HG02852 (cell line): ENCODE measurements around the gene SERPIND1.
"Not testable (repeated sequence)": the region's sequence is repeated elsewhere in the genome, so short reads cannot be mapped to it uniquely, and the experiment has no call there.

Experiments
- ATAC-seq: cut with Tn5 transposase; IDR thresholded peaks from one replicate; pipeline ENCODE4 v1.9.1; 2021; ENCODE audit warnings: mild to moderate bottlenecking, moderate library complexity; ENCODE audit not compliant: unreplicated experiment

The SERPIND1 gene

GRCh38 chr22:20811171-20811570 is 37.3 kb downstream of the SERPIND1 start:
- no peak for ATAC-seq

- ATAC-seq = no peak
Measured at GRCh38 chr22:20811971-20812660, 38.2 kb downstream of the SERPIND1 start.

- ATAC-seq = no peak
Measured at GRCh38 chr22:20813056-20813455, 39.1 kb downstream of the SERPIND1 start.

- ATAC-seq = no peak
Measured at GRCh38 chr22:20814221-20814808, 40.4 kb downstream of the SERPIND1 start.

GRCh38 chr22:20815477-20816050 is 41.7 kb downstream of the SERPIND1 start:
- ATAC-seq = no peak

GRCh38 chr22:20816559-20816958 is 42.6 kb downstream of the SERPIND1 start:
- ATAC-seq = no peak

- ATAC-seq = no peak
Measured at GRCh38 chr22:20818471-20818870, 44.6 kb downstream of the SERPIND1 start.

- no peak for ATAC-seq
Measured at GRCh38 chr22:20819471-20819870, 45.6 kb downstream of the SERPIND1 start.

- ATAC-seq = not testable (repeated sequence)
Measured at GRCh38 chr22:20821717-20822239, 47.9 kb downstream of the SERPIND1 start.

- no peak for ATAC-seq
Measured at GRCh38 chr22:20822240-20822639, 48.3 kb downstream of the SERPIND1 start.

GRCh38 chr22:20823264-20823663 is 49.4 kb downstream of the SERPIND1 start:
- ATAC-seq = no peak

GRCh38 chr22:20825216-20825615 is 51.3 kb downstream of the SERPIND1 start:
- ATAC-seq = not testable (repeated sequence)

- no peak for ATAC-seq
Measured at GRCh38 chr22:20825624-20826023, 51.7 kb downstream of the SERPIND1 start.

- ATAC-seq = not testable (repeated sequence)
Measured at GRCh38 chr22:20826373-20827152, 52.6 kb downstream of the SERPIND1 start.

- no peak for ATAC-seq
Measured at GRCh38 chr22:20829491-20830134, 55.7 kb downstream of the SERPIND1 start.

- ATAC-seq = no peak
Measured at GRCh38 chr22:20833225-20833665, 59.3 kb downstream of the SERPIND1 start.

- no peak for ATAC-seq
Measured at GRCh38 chr22:20834206-20834605, 60.3 kb downstream of the SERPIND1 start.

GRCh38 chr22:20834725-20835124 is 60.8 kb downstream of the SERPIND1 start:
- no peak for ATAC-seq
